DND-41 (cell line): Measurements from ENCODE around the gene ZC3H15.

Source experiments
- EZH2 ChIP-seq: IDR thresholded peaks from 3 replicates; pipeline ENCODE4 v1.6.1; 2012; ENCODE audit warnings: borderline replicate concordance, low read depth, mild to moderate bottlenecking, moderate library complexity, low read length, inconsistent platforms; ENCODE audit not compliant: severe bottlenecking
- TF ChIP-seq, protein P1 (sequence below): IDR thresholded peaks from 2 replicates; pipeline ENCODE4 v1.5.1; 2012; ENCODE audit warnings: borderline replicate concordance, low read length, moderate library complexity, mild to moderate bottlenecking; ENCODE audit not compliant: poor library complexity, severe bottlenecking; ENCODE audit errors: extremely low read depth

DNA sequence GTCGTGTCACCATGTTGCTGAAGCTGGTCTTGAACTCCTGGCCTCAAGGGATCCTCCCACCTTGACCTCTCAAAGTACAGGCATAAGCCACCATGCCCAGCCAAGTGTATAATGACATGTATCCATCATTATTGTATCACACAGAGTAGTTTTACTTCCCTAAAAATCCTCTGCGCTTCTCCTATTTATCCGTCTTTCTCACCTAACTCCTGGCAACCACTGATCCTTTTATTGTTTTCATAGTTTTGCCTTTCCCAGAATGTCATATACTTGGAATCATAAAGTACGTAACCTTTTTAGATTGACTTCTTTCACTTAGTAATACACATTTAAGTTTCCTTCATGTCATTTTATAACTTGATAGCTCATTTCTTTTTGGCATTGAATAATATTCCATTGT, 51.0 kb downstream of the ZC3H15 start:
- TF ChIP-seq, protein P1, sequence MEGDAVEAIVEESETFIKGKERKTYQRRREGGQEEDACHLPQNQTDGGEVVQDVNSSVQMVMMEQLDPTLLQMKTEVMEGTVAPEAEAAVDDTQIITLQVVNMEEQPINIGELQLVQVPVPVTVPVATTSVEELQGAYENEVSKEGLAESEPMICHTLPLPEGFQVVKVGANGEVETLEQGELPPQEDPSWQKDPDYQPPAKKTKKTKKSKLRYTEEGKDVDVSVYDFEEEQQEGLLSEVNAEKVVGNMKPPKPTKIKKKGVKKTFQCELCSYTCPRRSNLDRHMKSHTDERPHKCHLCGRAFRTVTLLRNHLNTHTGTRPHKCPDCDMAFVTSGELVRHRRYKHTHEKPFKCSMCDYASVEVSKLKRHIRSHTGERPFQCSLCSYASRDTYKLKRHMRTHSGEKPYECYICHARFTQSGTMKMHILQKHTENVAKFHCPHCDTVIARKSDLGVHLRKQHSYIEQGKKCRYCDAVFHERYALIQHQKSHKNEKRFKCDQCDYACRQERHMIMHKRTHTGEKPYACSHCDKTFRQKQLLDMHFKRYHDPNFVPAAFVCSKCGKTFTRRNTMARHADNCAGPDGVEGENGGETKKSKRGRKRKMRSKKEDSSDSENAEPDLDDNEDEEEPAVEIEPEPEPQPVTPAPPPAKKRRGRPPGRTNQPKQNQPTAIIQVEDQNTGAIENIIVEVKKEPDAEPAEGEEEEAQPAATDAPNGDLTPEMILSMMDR: no peak
- no peak for TF ChIP-seq EZH2
